Peyer's patch (tissue), 4 donors: Measurements from ENCODE around the gene MLH1. TPM values are rescaled to one million over a fixed set of nuclear protein-coding genes. Genes with fewer than 3 reads are reported as not detected.

ENCODE experiments used
- DNase-seq, 3 donors: peaks; one replicate each; pipeline ENCODE4 v3.0.0-alpha.2; 2017 to 2019
- H3K27ac ChIP-seq, 4 donors: fragments of 200-600 bp; sonication (generic); one replicate each; pipeline ENCODE4 v1.5.1; 2016 to 2019
- H3K27me3 ChIP-seq, 2 donors: fragments of 200-600 bp; sonication (generic); one replicate each; pipeline ENCODE4 v1.5.1; 2019
- H3K36me3 ChIP-seq, 3 donors: fragments of 200-600 bp; sonication (generic); one replicate each; pipeline ENCODE4 v1.5.1; 2016 to 2019
- H3K4me1 ChIP-seq, 4 donors: fragments of 200-600 bp; sonication (generic); one replicate each; pipeline ENCODE4 v1.5.1; 2016 to 2019
- H3K4me3 ChIP-seq, 4 donors: fragments of 200-600 bp; sonication (generic); 1 replicate in 3 of 4; 2 replicates in 1 of 4; pipeline ENCODE4 v1.5.1; 2016 to 2019; ENCODE audit warnings: mild to moderate bottlenecking in 1 of 4
- H3K9me3 ChIP-seq, 4 donors: fragments of 200-600 bp; sonication (generic); one replicate each; pipeline ENCODE4 v1.5.1; 2016 to 2019; ENCODE audit warnings: mild to moderate bottlenecking in 1 of 4
- POLR2A ChIP-seq, 2 donors: fragments of 450-650 bp; IDR thresholded peaks; one replicate each; pipeline ENCODE4 v1.5.1; 2017; ENCODE audit warnings: antibody characterized with exemption in 2 of 2, mild to moderate bottlenecking in 2 of 2, moderate library complexity in 2 of 2
- total RNA-seq, 4 donors: library from RNA; depleted of rRNA; stranded (reverse); fragments of >200 nt; gene quantifications; one replicate each; pipeline ENCODE4 v1.1.0, GENCODE V29; 2016
- TF ChIP-seq, protein P1 (sequence below), 6 experiments: fragments of 450-650 bp in 4 of 6; fragments of 200-600 bp in 2 of 6; sonication (generic) in 1 of 6; IDR thresholded peaks; one replicate each; pipeline ENCODE4 v1.5.1; 2017 to 2019; ENCODE audit warnings: antibody characterized with exemption in 6 of 6, mild to moderate bottlenecking in 3 of 6, moderate library complexity in 1 of 6

Gene MLH1
- total RNA-seq = 100 to 1,000 TPM in 1 of 4 donors, 10 to 100 TPM in 3; 21.4 to 149 (median 27.4) TPM

DNA sequence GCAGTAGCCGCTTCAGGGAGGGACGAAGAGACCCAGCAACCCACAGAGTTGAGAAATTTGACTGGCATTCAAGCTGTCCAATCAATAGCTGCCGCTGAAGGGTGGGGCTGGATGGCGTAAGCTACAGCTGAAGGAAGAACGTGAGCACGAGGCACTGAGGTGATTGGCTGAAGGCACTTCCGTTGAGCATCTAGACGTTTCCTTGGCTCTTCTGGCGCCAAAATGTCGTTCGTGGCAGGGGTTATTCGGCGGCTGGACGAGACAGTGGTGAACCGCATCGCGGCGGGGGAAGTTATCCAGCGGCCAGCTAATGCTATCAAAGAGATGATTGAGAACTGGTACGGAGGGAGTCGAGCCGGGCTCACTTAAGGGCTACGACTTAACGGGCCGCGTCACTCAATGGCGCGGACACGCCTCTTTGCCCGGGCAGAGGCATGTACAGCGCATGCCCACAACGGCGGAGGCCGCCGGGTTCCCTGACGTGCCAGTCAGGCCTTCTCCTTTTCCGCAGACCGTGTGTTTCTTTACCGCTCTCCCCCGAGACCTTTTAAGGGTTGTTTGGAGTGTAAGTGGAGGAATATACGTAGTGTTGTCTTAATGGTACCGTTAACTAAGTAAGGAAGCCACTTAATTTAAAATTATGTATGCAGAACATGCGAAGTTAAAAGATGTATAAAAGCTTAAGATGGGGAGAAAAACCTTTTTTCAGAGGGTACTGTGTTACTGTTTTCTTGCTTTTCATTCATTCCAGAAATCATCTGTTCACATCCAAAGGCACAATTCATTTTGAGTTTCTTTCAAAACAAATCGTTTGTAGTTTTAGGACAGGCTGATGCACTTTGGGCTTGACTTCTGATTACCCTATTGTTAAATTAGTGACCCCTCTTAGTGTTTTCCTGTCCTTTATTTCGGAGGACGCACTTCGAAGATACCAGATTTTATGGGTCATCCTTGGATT lies at the start of gene MLH1:
TSS of gene MLH1 (plus strand) at position 193 of the 958 bp plus-strand sequence. CDS start at position 223, 30 bp downstream.
- Histone ChIP-seq H3K27me3 (no peaks in the 10 kb centered on the region), H3K9me3 (no peaks in the 10 kb centered on the region), H3K4me1 (peaks cover 0 to 39% (median 15%) of the 10 kb centered on the region in 4 donors), H3K27ac (peak within 1 kb of the TSS; percentile 95 to 100 (median 98)), H3K4me3 (peak within 1 kb of the TSS; percentile 64 to 81 (median 74)), H3K36me3 (peaks cover 0 to 35% (median 0%) of the 10 kb centered on the region in 3 donors)
- peak; percentile 46 to 64 for TF ChIP-seq POLR2A (IDR thresholded peaks at IDR 0.05)
- TF ChIP-seq, protein P1, sequence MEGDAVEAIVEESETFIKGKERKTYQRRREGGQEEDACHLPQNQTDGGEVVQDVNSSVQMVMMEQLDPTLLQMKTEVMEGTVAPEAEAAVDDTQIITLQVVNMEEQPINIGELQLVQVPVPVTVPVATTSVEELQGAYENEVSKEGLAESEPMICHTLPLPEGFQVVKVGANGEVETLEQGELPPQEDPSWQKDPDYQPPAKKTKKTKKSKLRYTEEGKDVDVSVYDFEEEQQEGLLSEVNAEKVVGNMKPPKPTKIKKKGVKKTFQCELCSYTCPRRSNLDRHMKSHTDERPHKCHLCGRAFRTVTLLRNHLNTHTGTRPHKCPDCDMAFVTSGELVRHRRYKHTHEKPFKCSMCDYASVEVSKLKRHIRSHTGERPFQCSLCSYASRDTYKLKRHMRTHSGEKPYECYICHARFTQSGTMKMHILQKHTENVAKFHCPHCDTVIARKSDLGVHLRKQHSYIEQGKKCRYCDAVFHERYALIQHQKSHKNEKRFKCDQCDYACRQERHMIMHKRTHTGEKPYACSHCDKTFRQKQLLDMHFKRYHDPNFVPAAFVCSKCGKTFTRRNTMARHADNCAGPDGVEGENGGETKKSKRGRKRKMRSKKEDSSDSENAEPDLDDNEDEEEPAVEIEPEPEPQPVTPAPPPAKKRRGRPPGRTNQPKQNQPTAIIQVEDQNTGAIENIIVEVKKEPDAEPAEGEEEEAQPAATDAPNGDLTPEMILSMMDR (IDR thresholded peaks at IDR 0.05) = no peak
- DNase-seq = peak; percentile 95 to 100 (median 98)

DNA sequence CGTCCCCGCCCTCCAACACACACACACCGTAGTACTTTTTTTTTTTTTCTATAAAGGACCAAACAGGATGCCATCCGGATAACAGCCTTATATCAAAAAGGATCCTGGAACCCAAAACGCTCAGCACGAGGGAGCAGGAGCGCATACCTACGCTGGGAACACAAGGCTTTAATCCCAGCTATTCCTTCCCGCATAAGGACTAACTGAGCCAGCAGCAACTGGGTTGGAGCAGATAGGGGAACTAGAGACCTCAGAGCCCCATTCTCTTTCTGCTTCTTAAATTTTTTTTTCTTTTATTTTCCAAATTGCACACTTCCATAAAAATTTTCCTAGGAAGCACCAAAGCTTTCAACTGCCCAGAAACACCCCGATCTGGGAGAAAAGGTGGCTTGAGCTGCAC lies 49.7 kb upstream of the MLH1 start:
- TF ChIP-seq POLR2A (IDR thresholded peaks at IDR 0.05) = no peak
- TF ChIP-seq, protein P1 (IDR thresholded peaks at IDR 0.05) = no peak
- Histone ChIP-seq H3K4me3 (peak overlapping the region; percentile 73 to 97 (median 78)), H3K4me1 (peaks cover 0 to 26% (median 0%) of the 10 kb centered on the region in 4 donors), H3K9me3 (peaks cover 0 to 9% (median 0%) of the 10 kb centered on the region in 4 donors), H3K27me3 (no peaks in the 10 kb centered on the region), H3K36me3 (no peaks in the 10 kb centered on the region), H3K27ac (peak overlapping the region in 3 of 4 donors; percentile 73 to 81 (median 73))
- DNase-seq = no peak

DNA sequence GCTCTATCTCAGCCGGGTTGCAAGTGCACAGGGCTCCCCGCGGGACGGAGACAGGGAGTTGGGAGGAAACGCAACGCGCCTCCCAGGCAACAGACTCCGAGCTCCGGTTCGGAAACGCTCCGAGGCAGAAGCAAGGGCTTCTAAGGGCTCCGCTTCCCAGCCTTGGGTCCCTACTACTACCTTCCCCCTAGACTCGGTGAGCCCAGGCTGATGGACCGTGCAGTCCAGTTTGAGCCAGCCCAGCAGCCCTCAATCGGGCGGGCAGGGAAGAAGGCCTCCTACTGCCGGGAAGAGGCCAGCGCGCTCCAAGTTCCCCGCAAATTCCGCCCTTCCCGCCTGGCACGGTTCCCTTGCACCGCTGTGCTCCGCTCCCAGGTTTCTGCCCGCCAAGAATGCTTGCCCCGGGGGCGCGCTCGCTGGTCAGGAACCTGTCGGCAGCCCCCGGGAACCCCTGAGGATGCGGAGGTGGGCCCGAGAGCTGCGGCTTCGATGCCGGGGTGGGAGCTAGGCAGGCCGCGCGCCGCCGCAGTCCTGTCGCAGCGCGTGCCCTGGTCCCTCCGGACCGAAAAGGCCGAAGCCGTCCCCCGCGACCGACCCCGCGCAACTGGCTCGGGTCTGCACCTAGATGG lies 49.2 kb upstream of the MLH1 start:
- TF ChIP-seq POLR2A (IDR thresholded peaks at IDR 0.05) = peak in 1 of 2 donors; percentile 12
- TF ChIP-seq, protein P1 (IDR thresholded peaks at IDR 0.05) = peak in 1 of 6 experiments; percentile 15
- Histone ChIP-seq H3K36me3 (no peaks in the 10 kb centered on the region), H3K9me3 (peaks cover 0 to 9% (median 0%) of the 10 kb centered on the region in 4 donors), H3K4me1 (peaks cover 0 to 25% (median 0%) of the 10 kb centered on the region in 4 donors), H3K4me3 (peak overlapping the region; percentile 73 to 97 (median 78)), H3K27me3 (no peaks in the 10 kb centered on the region), H3K27ac (peak overlapping the region; percentile 73 to 81 (median 75))
- peak; percentile 38 to 79 (median 73) for DNase-seq

DNA sequence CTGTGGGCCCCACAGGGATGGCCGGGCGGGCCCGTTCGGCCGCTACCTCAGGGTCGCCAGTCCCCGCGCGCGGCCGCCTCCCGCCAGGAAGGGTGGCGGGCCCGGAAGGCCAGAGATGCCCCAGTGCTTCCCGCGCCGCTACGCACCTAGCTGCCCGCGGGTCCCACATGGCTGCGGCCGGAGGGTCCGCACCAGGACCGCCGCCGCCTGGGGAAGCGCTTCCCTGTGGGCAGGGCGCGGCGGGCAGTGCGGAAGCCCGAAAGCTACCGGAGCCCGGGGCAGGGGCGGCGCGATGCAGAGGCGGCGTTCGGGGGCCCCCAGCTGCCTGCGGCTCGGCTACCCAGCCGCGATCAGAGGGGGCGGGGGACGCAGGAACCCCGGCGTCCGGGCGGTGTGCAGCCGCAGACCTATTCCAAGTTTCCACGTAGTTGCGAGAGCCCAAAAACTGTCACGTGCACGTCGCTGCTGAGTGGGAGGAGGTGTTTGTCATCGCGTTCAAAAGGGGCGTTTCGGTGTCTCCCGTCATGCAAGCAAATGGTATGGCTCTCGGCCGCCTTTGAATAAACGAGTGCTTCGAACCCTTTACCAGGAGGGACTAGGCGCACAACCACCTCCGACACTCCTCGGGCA lies 48.6 kb upstream of the MLH1 start, which contains the start of gene TRANK1:
TSS of gene TRANK1 (minus strand) at position 414 of the 630 bp plus-strand sequence. CDS start at position 169, 245 bp downstream.
- H3K4me1 ChIP-seq = peaks cover 0 to 25% (median 0%) of the 10 kb centered on the region in 4 donors
- DNase-seq = peak; percentile 67 to 89 (median 78)
- H3K36me3 ChIP-seq = no peaks in the 10 kb centered on the region
- no peaks in the 10 kb centered on the region for H3K27me3 ChIP-seq
- H3K4me3 ChIP-seq = peak within 1 kb of the TSS; percentile 73 to 97 (median 78)
- peaks cover 0 to 9% (median 0%) of the 10 kb centered on the region in 4 donors for H3K9me3 ChIP-seq
- peak in 1 of 2 donors; percentile 40 for TF ChIP-seq POLR2A (IDR thresholded peaks at IDR 0.05)
- TF ChIP-seq, protein P1 (IDR thresholded peaks at IDR 0.05) = no peak
- H3K27ac ChIP-seq = peak within 1 kb of the TSS; percentile 73 to 81 (median 75)
